HEK293T (cell line): ENCODE data around the gene DCN.

Experiments
- CTCF ChIA-PET: fragments of 350-600 bp; formaldehyde crosslinking; extraction: SDS; loops from one replicate; lab custom pipeline; 2021; ENCODE audit warnings: antibody characterized with exemption, inconsistent platforms; lab: Yijun Ruan, JAX
- POLR2A ChIA-PET: fragments of 350-600 bp; formaldehyde crosslinking; extraction: SDS; loops from one replicate; lab custom pipeline; 2020; ENCODE audit warnings: antibody characterized with exemption, inconsistent platforms; lab: Yijun Ruan, JAX
- DNase-seq: peaks from one replicate; pipeline ENCODE4 v3.0.0; 2012; ENCODE audit warnings: mixed read lengths; ENCODE audit errors: extremely low spot score
- ARNT ChIP-seq: fragments of 450-650 bp; IDR thresholded peaks from 2 replicates; pipeline ENCODE4 v1.6.1; 2017; ENCODE audit warnings: mild to moderate bottlenecking
- BHLHE40 ChIP-seq: fragments of 450-650 bp; IDR thresholded peaks from 2 replicates; pipeline ENCODE4 v1.6.1; 2016; ENCODE audit warnings: mild to moderate bottlenecking, moderate library complexity, borderline replicate concordance
- CTBP1 ChIP-seq: fragments of 450-650 bp; IDR thresholded peaks from 2 replicates; pipeline ENCODE4 v1.6.1; 2016; ENCODE audit warnings: borderline replicate concordance
- ELF4 ChIP-seq: fragments of 450-650 bp; IDR thresholded peaks from 2 replicates; pipeline ENCODE4 v1.6.1; 2017; ENCODE audit warnings: antibody characterized with exemption
- FOXA1 ChIP-seq: fragments of 450-650 bp; IDR thresholded peaks from 2 replicates; pipeline ENCODE4 v1.6.1; 2016; ENCODE audit warnings: mild to moderate bottlenecking
- FOXK2 ChIP-seq: fragments of 450-650 bp; IDR thresholded peaks from 2 replicates; pipeline ENCODE4 v1.6.1; 2016; ENCODE audit warnings: mild to moderate bottlenecking
- FOXM1 ChIP-seq: fragments of 450-650 bp; IDR thresholded peaks from 2 replicates; pipeline ENCODE4 v1.6.1; 2017; ENCODE audit warnings: mild to moderate bottlenecking, borderline replicate concordance
- HDGF ChIP-seq: fragments of 450-650 bp; IDR thresholded peaks from 2 replicates; pipeline ENCODE4 v1.6.1; 2017; ENCODE audit warnings: antibody characterized with exemption, borderline replicate concordance
- L3MBTL2 ChIP-seq: fragments of 450-650 bp; conservative IDR thresholded peaks from 2 replicates; pipeline ENCODE4 v1.6.1; 2016; ENCODE audit warnings: mild to moderate bottlenecking
- LEF1 ChIP-seq: fragments of 450-650 bp; IDR thresholded peaks from 2 replicates; pipeline ENCODE4 v1.6.1; 2017; ENCODE audit warnings: mild to moderate bottlenecking, borderline replicate concordance
- NFRKB ChIP-seq: fragments of 450-650 bp; IDR thresholded peaks from 2 replicates; pipeline ENCODE4 v1.6.1; 2016; ENCODE audit warnings: mild to moderate bottlenecking, moderate library complexity
- SP1 ChIP-seq: fragments of 450-650 bp; IDR thresholded peaks from 2 replicates; pipeline ENCODE4 v1.6.1; 2017
- SUZ12 ChIP-seq: fragments of 450-650 bp; IDR thresholded peaks from 2 replicates; pipeline ENCODE4 v1.6.1; 2016; ENCODE audit warnings: mild to moderate bottlenecking
- TARDBP ChIP-seq: fragments of 450-650 bp; IDR thresholded peaks from 2 replicates; pipeline ENCODE4 v1.6.1; 2016
- ZNF384 ChIP-seq: fragments of 450-650 bp; IDR thresholded peaks from 2 replicates; pipeline ENCODE4 v1.6.1; 2016
- TF ChIP-seq, protein P1 (sequence below): fragments of 450-650 bp; IDR thresholded peaks from 2 replicates; pipeline ENCODE4 v1.6.1; 2016

The DCN gene

DNA sequence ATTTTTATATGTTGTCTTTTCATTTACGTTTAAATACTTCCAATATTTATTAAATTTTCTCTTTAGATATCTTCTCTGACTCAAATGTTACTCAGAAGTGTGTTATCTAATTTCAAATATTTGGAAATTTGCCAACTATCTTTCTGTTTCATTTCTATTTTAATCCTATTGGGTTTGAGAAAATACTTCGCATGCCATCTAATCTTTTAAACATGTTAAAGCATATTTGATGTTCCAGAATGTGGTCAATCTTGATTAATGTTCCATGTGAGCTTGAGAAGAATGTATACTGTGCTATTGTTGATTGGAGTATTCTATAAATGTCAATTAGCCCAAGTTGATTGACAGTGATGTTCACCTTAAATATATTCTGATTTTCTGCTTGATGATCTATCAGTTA is 11.9 kb upstream of the DCN start:
- TF ChIP-seq SP1 (no peak), NFRKB (no peak), ARNT (no peak), L3MBTL2 (no peak), BHLHE40 (no peak), LEF1 (no peak), FOXK2 (no peak), ELF4 (no peak), TARDBP (no peak), FOXA1 (no peak), FOXM1 (no peak), HDGF (no peak)
- CTCF ChIA-PET = no interaction called here
- no peak for DNase-seq
- POLR2A ChIA-PET = no interaction called here

DNA sequence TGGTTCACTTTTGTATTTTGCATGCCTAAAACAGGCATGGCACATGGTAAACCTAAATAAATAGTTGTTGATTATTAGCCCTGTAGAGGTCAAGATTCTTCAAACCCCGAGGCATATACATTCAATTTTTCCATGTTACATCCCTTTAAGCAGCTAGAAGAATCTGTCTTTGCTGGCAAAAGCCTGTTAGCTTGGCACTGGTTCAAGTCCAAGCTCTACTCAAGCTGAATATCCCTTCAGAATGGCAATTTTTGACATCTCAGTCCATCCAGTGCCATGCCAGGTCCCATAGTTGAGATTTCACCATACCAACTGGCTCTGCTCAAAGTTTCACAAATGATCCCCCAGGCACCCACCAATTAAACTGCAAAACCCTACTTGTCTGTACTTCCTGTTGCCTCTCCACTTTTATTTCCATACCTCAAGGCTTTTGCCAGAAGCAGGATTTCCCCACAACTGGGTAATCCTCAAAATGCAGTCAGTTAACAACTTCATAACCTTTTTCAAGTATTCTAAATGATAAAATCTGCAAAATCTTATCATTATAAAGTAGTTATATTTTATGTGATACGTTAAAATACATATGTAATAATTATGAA is 9.0 kb upstream of the DCN start:
- TF ChIP-seq FOXK2 (no peak), ARNT (no peak), TARDBP (no peak), SUZ12 (no peak), BHLHE40 (no peak), FOXA1 (no peak), SP1 (no peak), CTBP1 (no peak), ZNF384 (no peak), LEF1 (no peak), NFRKB (no peak), FOXM1 (no peak), ELF4 (no peak), L3MBTL2 (no peak)
- TF ChIP-seq, protein P1, sequence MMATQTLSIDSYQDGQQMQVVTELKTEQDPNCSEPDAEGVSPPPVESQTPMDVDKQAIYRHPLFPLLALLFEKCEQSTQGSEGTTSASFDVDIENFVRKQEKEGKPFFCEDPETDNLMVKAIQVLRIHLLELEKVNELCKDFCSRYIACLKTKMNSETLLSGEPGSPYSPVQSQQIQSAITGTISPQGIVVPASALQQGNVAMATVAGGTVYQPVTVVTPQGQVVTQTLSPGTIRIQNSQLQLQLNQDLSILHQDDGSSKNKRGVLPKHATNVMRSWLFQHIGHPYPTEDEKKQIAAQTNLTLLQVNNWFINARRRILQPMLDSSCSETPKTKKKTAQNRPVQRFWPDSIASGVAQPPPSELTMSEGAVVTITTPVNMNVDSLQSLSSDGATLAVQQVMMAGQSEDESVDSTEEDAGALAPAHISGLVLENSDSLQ = no peak
- POLR2A ChIA-PET = no interaction called here
- no peak for DNase-seq
- CTCF ChIA-PET = no interaction called here

DNA sequence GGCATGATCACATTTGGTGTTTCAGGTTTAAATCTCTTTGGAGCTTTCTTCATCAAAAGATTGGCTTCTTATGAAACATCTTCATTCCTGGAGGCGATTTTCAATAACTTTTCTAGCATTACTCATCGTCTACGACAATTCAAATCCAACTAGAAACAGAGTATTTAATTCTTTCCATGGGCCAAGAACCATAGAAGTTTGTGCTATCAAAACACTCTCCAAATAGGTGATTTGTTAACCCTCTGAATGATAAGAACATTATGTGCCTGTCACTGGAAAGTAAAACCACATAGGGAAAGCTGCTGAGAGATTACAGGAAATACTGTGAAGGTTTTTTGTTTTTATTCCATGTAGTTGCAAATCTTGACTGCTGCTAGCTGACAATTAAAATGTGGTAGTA is 6.9 kb upstream of the DCN start:
- no peak for DNase-seq
- ChIA-PET CTCF (no interaction called here), POLR2A (no interaction called here)
- TF ChIP-seq HDGF (no peak), ELF4 (no peak), SUZ12 (no peak), TARDBP (no peak), FOXK2 (no peak), SP1 (no peak), NFRKB (no peak), ZNF384 (no peak), FOXM1 (no peak), BHLHE40 (no peak), ARNT (no peak), L3MBTL2 (no peak), LEF1 (no peak), FOXA1 (no peak), CTBP1 (no peak)
- TF ChIP-seq, protein P1 = no peak

DNA sequence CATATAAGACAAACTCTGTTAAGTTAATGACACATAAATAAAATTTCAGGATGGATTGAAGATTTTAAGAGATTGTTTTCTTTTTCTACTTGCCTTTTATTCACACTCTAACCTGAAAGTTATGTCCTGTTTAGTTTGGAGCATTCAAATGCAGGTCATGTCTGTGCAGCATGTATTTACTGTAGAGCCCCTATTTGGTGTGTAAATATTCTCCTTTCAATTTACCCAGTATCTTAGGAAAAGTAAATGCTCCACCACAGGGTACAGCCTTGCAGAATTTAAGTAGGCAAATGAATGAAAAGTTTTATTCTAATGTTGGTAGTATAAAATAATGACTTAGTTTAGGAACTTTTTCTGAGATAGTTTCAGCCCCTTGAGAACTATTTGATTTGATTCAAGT is 6.2 kb upstream of the DCN start:
- ChIA-PET POLR2A (no interaction called here), CTCF (no interaction called here)
- no peak for TF ChIP-seq LEF1
- TF ChIP-seq CTBP1 = no peak
- TF ChIP-seq BHLHE40 = no peak
- no peak for TF ChIP-seq SP1
- TF ChIP-seq NFRKB = no peak
- TF ChIP-seq, protein P1 = no peak
- DNase-seq = no peak

DNA sequence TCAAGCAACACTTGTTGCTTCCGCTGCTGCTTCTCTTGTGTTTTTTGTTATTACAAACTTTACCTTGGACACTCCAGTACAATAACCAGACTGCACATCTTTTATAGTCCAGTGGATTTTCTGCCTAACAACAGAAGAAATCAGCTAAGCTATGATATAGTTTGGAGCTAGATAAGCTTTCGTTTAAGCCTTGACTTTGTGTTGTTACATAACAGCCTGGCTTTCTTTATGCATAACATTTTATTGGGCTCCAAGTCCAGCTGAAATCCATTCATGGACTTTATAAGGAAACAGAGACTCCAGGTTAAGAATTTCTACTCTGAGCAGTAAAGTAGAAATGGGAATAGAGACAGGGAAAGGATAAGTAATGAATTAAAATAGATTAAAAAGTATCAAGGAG is 3.5 kb upstream of the DCN start:
- no peak for DNase-seq
- ChIA-PET POLR2A (no interaction called here), CTCF (no interaction called here)
- TF ChIP-seq ARNT (no peak), TARDBP (no peak), ELF4 (no peak), SUZ12 (no peak), BHLHE40 (no peak), SP1 (no peak), CTBP1 (no peak), FOXM1 (no peak), NFRKB (no peak), ZNF384 (no peak), FOXA1 (no peak), LEF1 (no peak), HDGF (no peak), L3MBTL2 (no peak), FOXK2 (no peak)
- TF ChIP-seq, protein P1 = no peak

DNA sequence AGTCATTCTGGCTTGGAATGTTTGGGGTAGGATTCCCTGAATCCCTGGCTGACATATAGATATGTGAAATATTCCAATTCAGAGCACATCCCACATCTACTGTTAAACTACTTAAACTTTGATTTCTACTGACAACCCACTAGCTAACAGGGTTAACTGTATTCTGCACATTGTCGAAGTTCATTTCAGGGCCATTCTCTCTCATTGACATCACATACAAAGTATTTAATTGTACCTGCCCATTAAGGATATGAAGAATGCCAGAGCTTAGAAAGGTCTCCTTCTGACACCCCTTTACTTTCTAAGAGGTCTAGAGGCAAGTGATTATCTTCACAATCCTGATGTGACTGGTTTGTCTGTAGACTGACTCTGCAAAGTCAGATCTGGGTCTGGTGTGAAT is 2.8 kb upstream of the DCN start:
- TF ChIP-seq ELF4 = no peak
- no peak for TF ChIP-seq HDGF
- no peak for TF ChIP-seq CTBP1
- POLR2A ChIA-PET = no interaction called here
- CTCF ChIA-PET = no interaction called here
- DNase-seq = no peak
